Measurements from ENCODE around the gene ARMH1.

Gene ARMH1

DNA sequence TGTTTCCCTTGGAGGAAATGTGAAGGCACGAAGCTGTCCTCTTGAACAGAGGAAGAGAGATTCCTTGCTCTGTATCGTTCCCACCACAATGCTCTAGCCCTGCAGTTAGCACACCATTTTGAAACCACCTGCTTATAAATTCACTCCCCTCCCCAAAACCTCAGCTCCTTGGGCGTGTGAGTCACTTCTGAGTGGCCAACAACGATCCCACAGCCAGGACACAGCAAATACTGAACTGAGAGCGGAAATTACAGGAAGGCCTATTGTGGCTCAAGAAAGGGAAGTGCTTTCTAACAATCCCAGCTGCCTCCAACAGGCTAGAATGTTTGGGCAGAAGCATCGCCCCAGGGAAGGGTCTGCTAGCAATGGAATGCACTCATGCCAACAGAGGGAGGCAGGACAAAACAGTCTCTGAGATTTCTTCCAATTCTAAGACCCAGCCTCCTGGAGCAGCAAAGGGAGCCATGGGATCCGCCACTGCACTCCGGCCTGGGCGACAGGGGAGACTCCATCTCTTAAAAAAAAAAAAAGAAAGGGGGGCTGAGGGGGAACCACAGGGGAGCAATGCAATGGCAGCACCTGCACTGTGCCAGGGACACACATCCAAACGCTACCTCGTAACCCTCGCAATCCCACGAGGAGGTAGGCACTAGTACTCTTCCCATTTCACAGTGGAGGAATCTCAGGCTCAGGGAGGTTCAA lies 2.1 kb upstream of the ARMH1 start:
- DNase-seq = peak; percentile 91

DNA sequence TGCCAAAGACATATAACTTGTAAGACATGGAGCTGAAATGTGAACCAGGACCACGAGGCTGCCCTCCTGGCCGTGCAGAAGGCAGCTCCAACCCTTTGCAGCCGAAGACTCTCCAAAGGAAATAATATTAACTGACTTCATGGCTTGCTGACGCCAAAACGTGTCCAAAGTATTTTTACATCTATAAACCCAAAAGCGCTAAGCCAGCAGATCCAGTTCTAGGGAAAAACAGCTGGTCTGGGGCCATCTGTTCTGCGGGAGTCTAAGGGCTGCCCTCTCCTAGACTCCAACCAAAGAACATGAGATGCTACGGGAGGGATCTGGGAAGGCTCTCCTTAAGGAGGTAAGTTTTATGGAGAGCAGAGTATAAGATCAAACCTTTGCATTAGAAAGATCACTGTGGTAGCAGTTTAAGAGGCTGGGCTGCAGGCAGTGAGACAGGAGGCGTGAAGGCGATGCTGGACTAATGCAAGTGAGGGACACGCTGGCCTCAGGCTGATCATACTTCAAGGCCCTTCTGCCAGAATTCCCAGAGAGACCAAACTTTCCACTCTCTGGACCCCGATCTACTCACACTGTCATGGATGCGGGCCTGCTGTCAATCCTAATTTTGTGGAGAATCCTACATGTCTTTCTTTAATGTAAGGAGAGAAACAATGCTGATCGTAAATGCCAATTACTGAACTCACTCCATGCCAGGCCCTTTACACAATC lies 1.4 kb upstream of the ARMH1 start:
- DNase-seq = no peak

DNA sequence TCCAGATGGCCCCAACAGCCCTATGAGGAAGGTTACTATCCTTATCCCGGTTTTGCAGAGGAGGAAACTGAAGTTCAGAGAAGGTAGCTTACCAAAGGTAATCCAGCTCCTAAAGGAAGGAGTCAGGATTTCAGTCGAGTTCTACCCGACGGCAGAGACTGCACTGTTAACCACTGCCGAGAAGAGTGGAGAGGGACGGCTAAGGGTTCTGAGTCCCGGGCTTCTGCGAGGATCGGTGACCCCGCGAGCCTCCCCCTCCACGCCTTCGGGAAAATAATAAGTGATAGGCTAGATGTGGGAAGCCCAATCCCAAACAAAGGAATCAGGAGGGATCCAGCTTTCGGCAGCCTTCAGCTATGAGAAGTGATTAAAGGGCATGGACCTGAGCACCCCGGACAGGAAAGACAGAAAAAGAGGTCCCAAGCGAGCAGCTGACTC lies 820 bp upstream of the ARMH1 start:
- no peak for DNase-seq

DNA sequence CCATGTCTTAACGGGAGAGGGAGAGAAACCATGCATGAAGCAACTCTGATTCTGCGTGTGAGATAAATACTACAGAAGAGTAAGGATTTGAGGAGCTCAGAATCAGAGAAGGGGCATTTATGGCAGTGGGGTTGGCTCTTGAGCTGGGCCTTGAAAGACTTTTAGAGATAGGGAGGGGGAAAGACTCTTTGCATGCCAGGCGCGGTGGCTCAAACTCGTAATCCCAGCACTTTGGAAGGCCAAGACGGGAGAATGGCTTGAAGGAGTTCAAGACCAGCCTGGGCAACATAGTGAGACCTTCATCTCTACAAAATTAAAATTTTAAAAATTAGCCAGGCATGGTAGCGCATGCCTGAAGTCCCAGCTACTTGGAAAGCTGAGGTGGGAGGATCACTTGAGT lies 672 bp downstream of the ARMH1 start:
- DNase-seq = no peak

DNA sequence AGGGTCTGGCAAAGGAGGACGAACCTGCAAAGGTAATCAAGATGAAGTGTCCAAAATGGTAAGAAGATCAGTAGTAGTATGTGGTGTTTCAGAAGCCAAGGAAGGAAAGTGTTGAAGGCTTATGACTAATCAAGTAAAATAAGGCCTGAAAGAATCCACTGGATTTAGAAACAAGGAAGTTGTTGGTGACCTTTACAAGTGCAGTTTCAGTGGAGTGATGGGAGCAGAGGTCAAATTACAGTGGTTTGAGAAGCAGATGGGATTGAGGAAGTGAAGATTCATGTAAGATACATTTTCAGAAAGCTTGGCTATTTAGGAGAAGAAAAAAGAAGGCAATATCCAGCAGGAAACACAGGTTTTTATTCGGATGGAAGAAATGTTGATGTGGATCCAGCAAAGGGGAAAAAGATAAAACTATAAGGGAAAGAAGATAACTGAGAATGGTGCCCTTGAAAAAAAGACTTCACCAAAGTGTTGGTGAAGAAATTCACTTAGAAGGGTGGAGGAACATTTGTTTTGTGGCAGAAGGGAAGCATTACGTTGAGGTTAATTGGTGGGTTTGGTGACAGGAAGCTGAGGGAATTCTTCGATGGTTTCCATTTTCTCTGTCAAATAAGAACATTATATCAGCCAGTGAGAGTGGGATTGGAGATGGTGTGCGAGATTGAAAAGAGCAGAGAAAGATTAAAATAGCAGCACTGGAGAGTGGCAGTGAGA lies 2.1 kb downstream of the ARMH1 start:
- DNase-seq = peak; percentile 77

DNA sequence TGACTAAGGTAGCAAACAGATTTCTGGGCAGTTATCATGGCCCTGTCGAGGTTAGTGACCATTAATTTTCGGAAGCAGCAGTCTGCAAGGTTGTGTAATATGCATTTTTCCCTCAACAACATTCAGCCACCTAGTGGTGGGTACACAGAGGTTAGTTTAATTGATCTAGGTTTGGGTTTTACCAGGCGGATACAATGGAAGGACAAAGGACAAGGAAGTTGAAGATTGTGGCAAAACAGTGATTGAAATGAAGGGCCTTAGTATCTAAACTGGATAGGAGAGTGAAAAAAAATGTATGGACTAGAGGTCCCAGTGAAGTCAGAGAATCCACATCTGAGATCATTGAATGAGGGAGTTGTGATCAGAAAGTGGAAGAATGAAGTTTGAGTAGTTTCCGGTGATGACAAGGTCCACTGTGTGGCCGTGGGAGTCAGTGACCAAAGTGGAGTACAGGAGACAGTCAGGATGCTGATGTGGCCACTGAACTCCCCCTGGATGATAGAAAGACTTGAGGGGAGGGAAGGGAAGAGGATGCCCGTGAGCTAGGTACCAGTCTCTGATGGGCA lies 2.8 kb downstream of the ARMH1 start:
- peak; percentile 76 for DNase-seq

DNA sequence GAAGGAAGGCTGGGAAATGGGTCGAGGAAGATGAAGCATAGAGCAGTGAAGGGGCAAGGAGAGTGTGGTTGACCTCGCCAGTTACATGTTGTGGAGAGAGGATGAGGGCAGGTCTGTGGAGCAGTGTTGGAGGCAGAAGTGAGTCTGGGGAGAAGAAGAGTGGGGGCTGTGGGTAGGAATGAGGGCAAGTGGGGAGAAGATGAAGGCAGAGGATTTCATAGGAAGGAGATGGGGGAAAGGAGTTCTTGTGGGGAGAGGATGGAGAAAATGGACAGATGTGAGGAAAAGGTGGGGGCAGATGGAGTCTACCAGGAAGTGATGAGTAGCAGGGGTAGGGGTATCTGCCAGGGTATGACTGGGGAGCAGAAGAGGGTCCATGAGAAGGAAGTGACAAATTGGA lies 3.6 kb downstream of the ARMH1 start:
- DNase-seq = no peak

DNA sequence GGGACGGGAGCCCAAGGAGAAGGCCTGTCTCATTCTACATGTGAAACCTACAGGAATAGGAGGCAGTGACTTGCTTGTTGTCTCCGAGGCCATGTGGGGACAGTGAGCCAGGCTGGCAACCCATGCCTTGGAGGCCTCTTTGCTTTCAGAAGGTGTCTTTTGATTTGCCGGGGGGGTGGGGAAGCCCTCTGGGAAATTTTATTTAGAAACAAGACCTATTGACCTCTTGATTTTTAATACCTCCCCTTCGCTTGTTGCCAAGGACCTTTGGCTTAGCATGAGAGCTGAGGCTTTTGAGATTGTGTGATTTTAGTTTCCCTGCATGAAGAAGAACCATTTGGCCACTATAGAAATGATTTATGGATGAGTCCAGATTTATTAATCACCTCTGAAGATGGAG lies 4.1 kb downstream of the ARMH1 start:
- DNase-seq = peak; percentile 54

DNA sequence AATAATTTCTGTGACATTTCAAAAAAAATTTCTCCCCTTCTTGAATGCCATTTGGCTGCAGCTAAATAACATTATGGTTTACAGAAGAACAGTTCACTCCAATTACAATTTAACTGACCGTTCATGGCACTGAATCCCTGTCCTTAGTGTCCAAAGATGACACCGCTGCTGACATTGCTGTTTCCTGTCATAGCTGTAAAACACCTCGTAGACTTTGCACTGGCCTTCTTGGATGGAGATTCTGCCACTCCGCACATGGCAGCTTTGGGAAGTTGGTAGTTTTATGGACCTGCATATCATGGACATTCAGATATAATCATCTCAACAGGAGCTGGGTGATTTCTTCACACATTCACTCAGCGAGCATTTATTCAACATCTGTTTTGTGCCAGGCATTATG lies 5.0 kb downstream of the ARMH1 start:
- DNase-seq = no peak

DNA sequence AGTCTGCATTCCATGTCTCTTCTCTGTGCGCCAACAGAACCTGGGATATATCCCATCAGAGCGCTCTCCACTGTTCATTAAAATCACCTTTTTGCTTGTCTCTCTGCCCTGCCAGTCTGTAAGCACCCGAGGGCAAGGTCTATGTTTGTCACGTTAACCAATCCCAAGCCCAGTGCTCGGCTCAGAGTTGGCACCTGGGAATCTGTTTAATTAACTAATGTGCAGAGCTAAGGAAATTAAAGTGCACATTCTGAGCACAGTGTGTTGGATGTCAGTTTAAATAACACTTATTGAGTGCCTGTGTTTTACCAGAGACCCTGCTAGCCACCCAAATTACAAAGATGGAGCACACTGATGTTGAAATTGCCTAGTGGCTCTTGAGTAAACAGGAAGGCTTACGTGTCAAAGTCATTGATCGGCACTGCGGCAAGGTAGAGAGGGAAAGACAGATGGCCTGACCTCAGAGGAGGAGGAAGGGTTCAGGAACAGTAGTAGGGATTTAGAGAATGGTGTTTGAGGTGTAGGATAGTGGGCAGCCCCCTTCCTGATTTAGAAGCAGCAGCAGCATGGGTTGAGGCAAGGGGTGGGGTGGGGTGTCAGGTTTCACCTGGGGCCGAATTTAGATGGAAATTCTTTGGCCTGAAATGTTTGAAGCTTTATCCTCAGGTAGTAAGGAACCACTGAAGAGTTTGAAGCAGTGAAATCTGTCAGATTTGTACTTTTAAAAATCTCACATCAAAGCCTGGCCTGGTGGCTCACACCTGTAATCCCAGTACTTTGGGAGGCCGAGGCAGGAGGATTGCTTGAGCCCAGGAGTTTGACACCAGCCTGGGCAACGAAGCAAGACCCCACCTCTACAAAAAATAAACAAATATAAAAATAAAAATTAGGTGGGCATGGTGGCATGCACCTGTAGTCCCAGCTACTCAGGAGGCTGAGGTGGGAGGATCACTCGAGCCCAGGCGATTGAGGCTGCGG lies 7.7 kb downstream of the ARMH1 start:
- DNase-seq = no peak

DNA sequence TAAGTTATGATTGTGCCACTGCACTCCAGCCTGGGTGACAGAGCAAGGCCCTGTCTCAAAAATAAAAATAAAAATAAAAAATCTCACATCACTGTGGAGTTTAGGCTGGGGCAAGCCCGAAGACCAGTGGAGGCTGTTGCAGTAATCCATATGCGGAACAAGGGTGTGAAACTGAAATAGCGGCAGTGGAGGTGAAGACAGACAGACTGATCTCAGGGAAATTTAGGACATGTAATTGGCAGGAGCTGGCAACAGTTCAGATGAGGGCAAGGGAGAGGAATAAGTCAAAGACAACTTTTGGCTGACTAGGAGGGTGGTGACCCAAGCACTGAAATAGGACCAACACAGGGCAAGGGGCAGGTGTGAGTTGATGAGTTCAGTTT lies 8.4 kb downstream of the ARMH1 start:
- DNase-seq = no peak

DNA sequence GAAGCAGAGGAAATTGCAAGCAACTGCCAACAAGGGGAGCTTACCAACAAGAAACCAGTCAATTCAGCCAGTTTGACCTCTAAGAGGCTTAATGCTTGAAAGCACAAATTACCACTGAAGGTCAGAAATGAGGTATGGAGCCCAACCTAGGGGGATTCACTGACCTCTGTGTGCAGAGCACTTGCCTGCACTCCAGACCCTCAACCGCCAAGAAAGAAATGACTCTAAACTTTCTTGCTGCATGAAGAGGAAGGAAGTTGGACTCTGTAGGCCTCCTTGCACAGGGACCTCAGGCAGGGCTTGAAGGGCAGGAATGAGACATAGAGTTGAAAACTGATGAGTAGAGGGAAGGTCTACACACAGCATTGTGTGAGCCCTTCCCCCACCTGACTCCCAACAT lies 10.0 kb downstream of the ARMH1 start:
- DNase-seq = no peak

DNA sequence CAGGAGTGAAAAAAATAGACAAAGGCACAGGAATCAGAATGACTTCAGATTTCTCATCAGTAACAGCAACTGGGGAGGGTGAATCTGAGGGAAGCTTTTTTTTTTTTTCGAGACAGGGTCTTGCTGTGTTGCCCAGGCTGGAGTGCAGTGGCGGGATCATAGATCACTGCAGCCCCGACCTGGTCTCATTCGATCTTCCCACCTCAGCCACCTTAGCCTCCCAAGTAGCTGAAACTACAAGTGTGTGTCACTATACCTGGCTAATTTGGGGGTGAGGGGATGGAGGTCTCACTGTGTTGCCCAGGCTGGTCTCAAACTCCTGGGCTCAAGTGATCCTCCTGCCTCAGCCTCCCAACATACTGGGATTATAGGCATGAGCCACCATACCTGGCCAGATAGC lies 10.7 kb downstream of the ARMH1 start:
- no peak for DNase-seq

DNA sequence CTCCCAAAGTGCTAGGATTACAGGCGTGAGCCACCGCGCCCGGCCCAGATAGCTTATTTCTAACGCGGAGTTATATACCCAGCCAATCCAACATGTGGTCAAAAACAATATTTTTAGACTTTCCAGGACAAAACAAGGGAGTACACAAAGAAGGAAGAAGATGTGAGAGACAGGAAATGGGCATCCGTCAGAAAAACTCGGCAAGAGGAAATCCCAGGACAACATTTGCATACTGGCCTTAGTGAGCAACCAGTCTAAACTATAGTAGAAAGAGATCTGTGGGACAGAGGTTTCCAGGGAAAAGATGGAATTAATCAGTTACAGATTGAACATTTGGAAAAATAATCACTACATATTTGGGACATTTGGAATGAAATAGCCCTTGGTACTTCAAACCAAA lies 11.4 kb downstream of the ARMH1 start:
- no peak for DNase-seq

DNA sequence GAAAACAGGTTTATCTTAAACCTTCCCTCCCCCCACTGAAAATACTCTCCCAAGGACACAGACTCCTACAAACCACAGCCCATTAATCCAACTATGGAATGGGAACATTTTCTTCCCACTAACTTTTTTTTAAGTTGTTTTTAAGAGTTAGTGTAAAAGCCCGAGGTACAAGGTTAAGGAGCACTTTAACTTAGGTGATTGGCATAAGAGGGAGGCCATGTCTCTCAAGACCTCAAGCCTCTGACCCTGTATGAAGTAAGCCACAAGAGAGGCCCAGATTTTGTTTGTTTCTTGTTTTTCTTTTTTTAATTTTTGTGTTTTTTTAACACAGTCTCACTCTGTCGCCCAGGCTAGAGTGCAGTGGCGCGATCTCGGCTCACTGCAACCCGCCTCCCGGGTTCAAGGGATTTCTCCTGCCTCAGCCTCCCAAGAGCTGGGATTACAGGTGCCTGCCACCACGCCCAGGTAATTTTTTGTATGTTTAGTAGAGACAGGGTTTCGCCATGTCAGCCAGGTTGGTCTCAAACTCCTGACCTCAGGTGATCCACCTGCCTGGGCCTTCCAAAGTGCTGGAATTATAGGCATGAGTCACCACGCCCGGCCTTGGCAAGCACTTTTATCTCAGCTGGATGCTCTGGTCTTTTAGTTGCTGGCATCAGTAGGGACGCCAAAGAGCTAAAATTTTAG lies 14.4 kb downstream of the ARMH1 start:
- no peak for DNase-seq

DNA sequence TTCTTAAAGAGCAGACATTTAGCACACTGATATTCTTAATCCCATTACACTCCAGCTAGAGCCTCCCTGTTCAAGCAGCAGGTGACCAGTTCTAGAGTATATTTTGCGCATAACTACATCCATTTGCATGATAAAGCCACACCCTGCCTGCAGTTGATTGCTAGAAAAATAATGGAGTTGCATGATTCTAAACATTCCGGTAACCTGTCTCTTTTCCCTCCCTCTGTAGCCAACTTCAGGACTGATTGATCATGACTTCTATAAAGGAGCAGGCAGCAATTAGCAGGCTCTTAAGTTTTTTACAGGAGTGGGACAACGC lies 14.9 kb downstream of the ARMH1 start:
- DNase-seq = no peak

DNA sequence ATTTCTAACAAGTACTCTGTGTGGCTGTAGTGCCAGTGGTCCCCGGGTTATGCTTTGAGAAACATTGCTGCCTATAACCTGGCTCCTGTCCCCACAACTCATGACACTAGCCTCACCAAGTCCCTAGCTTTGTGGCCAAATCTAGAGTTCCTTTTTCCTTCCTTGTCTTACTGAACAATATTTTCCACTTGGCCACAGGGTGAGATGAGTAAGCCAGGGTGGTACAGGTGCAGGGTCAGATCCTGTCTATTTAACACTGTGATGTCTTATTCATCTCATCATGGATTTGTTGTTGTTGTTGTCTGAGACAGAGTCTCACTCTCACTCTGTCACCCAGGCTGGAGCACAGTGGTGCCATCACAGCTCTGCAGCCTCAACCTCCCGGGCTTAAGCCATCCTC lies 18.6 kb downstream of the ARMH1 start:
- DNase-seq = no peak

DNA sequence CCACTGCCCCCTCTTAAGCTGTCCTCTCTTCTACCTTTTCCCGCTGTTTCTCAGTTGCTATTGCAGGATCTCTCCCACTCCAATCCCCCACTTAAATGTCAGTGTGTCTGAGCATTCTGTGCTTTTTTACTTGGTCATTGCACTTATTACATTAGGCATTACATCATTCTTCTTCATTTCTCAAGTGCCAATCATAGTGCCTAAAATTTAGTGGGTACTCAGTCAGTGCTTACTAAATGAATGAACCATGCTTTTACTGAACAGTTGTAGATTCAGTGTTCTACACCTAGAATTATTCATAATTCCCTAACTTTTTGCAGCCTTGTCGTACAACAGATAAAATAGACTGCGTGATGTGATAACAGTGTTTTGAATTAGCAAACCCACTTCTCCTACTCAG lies 19.4 kb downstream of the ARMH1 start:
- no peak for DNase-seq

DNA sequence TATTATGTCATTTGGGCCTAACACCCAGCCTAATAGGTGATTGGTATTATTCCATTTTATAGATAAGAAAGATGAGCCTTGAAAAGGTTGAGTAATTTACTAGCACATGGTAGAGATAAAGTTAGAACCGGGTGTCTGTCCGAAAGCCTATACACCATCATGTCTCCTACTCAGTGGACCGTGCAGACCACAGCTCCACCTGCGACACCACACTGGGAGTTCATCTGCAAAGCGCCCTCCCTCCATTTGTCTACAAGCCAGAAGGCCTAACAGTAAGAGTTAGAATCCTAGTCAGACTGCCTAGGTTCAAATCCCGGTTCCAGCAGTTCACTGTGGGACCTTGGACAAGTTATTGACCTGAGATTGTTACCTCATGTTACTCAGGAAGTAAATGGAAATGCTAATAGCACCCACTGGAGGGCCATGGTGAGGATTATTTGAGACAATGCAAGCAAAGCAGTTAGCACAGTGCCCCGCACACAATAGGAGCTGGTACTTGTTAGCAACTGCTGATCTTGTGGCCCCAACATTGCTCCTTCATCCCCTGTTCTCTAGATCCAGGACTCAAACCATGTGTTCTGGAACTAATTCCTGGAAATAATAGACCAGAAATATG lies 20.5 kb downstream of the ARMH1 start:
- DNase-seq = no peak

DNA sequence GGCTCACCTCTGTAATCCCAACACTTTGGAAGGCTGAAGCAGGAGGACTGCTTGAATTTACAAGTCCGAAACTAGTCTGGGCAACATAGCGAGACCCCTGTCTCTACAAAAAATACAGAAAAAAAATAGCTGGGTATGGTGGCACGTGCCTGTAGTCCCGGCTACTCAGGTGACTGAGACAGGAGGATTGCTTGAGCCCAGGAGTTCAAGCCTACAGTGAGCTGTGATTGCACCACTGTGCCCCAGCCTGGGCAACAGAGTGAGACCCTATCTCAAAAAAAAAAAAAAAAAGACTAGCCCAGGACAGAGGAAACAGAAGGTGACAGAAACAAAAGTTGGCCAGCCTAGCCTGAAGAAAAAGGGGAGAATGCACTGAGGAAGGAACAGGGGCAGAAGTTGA lies 21.2 kb downstream of the ARMH1 start:
- no peak for DNase-seq

DNA sequence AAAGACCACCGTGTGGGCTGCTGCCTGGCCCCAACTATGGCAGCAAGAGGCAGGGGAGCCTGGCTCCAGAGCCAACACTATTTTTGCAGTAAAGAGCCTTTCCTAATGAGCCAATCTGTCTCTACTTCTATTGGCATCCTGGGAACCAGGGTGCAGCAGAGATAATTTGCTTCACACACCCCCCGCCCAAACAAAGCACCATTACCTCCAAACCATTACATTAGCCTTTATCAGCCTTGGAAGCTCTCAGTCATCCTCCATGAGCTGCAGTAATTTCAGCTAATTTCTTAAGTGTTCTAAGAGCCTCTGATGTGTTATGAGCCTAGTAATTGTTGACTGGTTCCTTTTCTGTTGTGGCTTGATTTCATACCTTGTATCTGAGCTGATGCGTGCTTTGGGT lies 21.6 kb downstream of the ARMH1 start:
- DNase-seq = no peak

Measured in RPMI8226 (cell line).